HPDE6-E6E7 (cell line): ENCODE results near the gene MSI2.

Source experiments
- DNase-seq: peaks from one replicate; pipeline ENCODE4 v3.0.0; 2011; ENCODE audit warnings: missing footprints; ENCODE audit errors: extremely low spot score

MSI2 gene

GRCh38 chr17:57391076-57391825 lies 134.9 kb downstream of the MSI2 start:
- no peak for DNase-seq

- DNase-seq: no peak
These were observed 135.6 kb downstream of the MSI2 start for GRCh38 chr17:57391857-57392471.

- no peak for DNase-seq
These were observed 137.0 kb downstream of the MSI2 start for GRCh38 chr17:57393368-57393767.

GRCh38 chr17:57394375-57394774 lies 138.1 kb downstream of the MSI2 start:
- no peak for DNase-seq

DNA sequence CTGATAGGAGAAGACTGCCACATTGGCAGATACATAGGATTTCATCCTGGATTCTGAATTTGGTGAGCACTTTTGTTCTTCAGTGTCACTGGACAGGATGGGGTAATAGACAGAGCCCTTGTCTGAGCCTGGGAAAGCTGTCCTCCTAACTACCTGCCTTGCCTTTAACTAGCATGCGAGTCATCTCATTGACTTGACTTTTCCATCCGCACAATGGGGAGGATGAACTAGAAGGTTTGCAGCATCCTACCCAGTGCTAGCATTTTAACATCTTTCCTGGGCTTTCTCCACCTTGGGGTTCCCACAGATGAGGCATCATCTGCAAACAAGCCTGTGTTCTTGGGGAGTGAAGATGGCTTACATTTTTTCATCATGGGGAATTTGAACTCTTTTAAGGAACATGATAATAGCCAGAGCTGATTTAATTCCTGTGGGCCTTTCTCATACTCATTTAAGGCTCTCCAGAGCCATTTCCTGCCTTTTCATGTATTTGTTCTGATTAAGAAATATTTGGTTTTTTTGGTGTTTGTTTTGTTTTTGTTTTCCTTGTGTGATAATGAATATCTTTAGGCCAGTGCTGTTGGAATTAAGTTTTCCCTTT lies 139.5 kb downstream of the MSI2 start:
- no peak for DNase-seq

GRCh38 chr17:57396511-57396921 lies 140.2 kb downstream of the MSI2 start:
- DNase-seq: no peak

GRCh38 chr17:57397402-57397801 lies 141.1 kb downstream of the MSI2 start:
- no peak for DNase-seq

DNA sequence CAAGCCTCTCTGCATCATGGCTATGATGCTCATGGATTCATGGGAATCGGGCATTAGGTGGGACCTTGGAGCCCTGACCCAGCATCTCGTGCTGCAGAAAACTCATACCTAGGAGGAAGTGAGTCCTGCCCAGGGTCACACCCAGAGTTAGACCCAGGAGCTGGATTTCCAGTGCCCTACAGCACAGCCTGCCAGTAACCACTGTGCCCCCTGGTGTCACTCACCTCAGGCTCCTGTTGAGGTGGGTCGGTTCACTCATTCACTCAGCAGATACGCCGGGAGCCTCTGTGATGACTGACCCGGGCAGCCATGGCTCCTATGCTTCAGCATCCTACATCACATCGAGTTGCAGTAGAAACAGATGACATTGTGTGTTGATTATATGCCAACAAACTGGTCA lies 143.4 kb downstream of the MSI2 start:
- DNase-seq: no peak

DNA sequence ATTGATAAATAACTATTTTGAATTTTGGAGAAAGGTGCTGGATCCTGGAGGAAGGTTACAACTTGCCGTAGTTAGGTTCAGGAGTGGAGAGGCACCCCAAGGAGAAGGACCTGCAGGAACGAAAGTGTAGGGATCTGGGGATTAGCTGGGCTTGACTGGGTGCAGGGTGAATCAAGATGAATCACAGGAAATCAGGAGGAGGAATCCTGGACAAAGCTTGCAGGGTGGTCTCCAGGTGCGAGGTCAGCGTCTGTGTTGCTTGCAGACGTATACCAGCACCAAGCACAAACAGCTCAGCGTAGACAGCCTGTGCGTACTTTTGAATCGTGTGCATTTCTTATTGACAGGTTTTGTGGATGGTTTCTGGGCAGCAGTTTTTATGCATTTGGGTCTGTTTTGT lies 144.3 kb downstream of the MSI2 start:
- DNase-seq: no peak

GRCh38 chr17:57401556-57402488 lies 145.5 kb downstream of the MSI2 start:
- no peak for DNase-seq

DNA sequence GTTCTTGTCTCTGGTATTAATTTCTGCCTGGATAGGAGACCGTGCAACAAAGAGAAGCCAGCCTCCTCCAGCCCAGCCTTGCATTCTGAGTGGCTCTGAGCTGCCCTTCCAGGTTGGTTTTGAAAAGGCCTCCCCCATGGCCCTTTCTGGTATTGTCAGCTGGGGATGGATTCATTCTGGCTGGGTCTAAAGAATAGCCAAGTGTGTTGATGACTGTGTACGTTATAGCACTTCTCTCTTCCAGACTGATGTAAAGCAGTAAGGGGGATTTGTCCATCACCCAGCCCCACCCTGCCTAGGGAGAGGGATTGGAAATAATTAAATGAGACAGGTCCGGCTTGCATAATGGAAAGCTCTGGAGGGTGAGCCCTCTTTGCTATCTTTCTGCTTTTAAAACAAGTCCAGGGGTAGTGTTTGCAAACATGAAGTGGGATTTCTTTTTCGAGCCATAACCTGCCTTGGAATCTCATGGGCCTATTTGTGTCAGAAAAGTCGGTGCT lies 146.4 kb downstream of the MSI2 start:
- DNase-seq: no peak

DNA sequence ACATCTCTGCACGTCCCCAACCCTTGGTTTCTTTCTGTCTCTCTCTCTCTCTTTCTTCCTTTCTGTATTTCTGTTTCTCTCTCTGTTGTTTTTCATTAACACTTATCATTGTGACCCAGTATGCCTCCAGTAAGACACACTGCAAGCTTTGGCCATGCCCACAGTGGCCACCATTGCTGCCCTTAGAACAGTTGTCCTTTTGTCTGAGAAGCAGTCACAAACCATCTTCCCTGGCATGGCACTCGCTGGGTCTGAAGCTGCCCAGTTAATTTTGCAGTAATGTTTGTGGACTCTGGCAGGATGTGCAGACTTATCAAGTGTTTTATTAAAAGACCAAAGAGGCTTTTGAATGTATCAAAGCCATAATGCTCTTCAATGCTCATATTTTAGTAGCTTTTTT lies 146.9 kb downstream of the MSI2 start:
- no peak for DNase-seq

DNA sequence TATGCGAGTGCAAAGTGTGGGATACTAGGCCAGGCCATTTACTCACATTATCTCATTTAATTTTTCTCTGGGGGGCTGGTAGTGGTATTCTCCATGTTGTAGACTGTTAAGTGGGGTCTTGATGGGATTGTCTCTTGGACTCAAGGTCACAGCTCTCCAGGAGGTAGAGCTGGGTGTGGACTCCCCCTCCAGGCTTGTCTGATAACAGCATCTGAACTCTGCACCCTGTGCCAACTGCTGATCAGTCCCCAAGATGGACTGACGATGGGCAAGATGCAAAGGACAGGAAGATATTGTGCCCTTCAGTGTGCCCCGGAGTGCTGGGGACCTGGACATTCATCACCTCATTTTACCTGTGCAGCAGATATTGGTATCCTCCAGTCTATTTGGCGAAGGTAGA lies 147.8 kb downstream of the MSI2 start:
- peak; percentile 15 for DNase-seq

DNA sequence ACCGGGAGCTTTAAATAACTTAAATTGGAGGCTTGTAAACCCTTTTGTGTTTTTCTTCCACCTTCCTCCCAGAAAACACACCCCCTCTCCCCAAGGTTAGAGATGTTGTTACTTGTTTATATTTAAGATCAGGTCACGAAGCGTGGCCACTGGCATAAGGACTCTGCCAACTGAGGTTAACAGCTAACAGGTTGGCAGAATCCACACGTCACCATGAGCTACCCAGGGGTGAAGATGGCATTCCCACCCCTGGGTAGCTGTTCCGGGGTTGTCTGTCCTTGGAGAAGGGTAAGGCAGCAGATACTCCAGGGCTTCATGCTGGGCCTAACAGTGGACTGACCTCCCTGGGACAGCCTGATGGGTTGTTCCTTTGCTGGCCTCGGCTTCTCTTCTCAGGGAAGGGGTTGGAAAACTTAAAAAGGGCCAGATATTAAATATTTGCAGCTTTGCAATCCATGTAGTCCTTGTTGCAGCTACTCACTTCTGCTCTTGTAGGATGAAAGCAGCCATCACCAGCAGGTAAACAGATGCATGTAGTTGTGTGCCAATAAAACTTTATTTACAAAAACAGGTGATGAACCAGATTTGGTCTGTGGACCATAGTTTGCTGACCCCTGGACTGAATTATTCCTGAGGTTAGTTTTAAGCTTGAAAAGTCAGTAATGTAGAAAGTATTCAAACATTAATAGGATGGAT lies 148.6 kb downstream of the MSI2 start:
- DNase-seq: no peak

DNA sequence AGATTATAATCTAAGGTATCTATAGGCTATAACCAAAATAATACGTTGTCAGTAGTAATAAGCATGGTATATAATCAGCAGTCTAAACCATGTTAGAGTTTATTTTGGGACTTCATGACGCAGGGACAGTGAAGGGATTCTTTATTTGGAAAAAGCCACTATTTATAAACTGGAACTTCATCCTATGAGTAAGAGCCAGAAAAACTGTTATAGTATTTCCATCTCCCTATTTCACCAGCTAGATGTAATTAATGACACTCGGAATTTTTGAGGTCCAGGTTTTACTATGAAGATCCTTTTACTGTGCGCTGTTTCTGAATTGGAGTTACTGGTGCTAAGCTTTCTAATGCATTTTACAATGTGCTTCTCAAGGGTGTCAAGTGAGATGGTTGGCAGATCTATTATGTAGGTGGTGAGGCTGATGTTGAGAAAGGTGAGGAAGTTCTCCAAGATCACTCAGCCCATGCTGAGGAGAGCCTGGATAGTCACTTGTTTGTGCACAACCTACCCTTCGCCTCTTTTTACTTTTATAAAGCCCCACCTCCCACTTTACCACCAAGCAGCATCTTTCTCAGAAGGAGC lies 149.3 kb downstream of the MSI2 start:
- DNase-seq: no peak

- no peak for DNase-seq
These were observed 150.0 kb downstream of the MSI2 start for GRCh38 chr17:57406131-57406980.

GRCh38 chr17:57406981-57407286 lies 150.6 kb downstream of the MSI2 start:
- no peak for DNase-seq

DNA sequence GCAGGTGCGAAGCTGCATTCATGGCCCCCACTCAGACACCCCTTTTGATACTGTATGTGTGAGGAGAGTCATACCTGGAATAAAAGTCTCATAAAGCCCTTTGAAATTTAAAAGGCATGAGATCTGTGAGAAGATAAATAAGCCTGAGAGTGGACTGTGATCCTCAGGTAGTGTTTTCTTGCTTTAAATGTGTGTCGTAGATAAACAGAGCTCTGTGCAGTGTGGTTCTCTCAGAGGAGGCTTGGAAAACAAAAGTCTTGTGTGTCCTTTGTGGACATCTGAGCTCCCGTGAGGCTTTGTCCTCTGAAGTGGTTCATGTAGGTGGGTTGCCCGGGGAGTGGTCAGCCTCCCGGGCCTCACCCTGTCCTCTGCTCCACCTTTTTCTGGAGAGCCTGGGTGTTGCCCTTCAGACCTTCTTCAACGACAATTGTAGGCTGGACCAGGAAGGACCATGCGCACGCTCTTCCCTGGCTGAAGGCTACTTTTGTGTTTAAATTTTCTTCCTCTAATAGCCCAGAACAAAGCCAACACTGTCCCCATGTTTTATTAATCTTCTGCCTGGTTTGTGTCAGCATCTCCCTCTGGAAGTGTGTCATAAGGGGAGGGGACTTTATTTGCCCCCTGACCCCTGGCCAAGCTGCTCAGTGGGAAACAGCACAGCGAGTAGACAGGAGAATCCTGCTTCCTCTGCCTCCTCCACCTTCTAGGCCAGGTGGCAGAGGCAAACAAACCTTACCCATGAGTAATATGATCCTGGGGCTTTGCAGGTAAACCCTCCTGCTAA lies 151.2 kb downstream of the MSI2 start:
- no peak for DNase-seq

- DNase-seq: no peak
These were observed 151.9 kb downstream of the MSI2 start for GRCh38 chr17:57408071-57408811.
